ENCODE data around the gene DLAT.
"Not testable (repeated sequence)": the region's sequence is repeated elsewhere in the genome, so short reads cannot be mapped to it uniquely, and the experiment has no call there.

DLAT gene

GRCh38 chr11:112049777-112050176 is 24.6 kb downstream of the DLAT start:
- no peak for DNase-seq (ENCODE audit: low read depth, low spot score)

GRCh38 chr11:112050721-112051120 is 25.5 kb downstream of the DLAT start:
- DNase-seq (ENCODE audit: low read depth, low spot score), result no peak

DNA sequence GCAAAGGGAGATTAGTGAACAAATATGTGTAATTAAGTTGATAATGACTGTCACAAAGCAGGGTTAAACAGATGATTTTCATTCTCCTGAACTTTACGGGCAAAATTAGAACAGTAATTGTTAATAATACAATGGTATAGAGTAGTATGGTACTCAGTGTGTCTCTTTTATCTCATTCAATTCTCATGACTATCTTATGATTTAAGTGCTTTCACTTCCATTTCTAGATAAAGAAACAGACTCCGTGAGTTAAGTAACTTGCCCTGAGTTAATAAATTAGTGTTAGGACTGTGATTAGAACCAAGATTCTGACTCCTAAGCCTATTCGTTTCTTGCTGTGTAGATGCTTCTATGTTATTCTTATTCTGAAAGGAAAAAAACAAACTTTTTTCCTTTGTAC is 26.6 kb downstream of the DLAT start:
- no peak for DNase-seq (ENCODE audit: low read depth, low spot score)

- no peak for DNase-seq (ENCODE audit: low read depth, low spot score)
These were observed 32.0 kb downstream of the DLAT start for GRCh38 chr11:112057170-112057569.

DNA sequence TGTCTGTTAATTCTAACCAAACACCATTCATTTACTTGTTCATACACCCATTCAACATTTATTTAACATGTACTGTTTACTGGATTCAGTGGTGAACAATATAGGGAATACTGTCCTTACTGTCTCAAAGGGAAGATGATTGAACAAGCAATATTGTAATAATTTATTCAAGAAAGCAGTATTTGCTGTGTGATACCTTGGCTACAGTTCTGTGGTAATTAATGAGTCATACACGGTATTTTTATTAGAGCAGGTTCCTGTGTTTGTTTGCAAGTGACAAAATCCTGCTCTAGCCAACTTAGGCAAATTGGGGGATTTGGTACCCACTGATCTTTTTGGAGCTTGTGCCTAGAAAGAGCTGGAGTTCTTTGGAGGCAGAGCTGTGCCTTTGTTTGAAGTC is 32.9 kb downstream of the DLAT start:
- no peak for DNase-seq (ENCODE audit: low read depth, low spot score)

GRCh38 chr11:112062923-112063322 is 37.7 kb downstream of the DLAT start:
- DNase-seq (ENCODE audit: low read depth, low spot score), result no peak

DNA sequence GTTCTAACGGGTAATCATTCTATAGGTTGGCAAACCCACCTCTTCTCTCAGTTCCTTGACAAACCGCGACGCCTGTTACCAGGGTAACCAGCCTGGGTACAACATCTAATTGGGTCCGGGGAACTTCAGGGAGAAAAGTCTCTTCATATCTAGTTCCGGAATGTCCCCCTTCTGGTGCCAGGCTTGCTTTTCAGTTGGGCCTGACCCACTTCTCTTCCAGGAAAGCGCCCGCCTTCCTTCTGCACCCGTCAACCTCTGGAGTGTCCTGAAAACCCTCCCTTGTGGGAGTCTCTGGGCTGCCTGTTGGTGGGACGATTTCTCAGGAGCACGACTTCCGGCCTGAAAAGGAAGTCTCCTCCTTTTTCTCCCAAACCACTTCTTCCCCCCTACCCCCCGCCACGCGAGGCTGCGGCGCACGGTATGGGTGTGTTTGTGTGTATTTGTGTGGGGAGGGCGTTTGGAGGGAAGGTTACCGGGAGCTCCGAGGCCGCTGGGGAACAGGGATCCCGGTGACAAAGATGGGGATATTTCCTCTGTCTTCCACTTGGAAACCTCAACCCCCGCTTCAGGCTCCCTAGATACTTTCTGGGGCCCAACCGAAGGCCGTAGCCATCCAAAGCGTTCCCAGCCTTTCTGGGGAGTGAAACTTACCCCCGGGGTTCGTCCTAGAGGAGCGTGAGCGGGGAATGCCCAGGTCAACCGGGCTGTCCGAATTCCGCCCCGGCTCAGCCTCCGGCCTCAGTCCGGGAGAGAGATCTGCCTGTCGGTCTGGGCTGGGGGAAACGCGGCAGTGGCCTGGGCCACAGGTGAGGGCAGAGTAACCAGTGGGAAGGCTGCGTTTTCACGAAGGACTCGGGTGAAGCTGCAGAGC is 49.0 kb downstream of the DLAT start, which contains the start of the genes NKAPD1 and PIH1D2:
NKAPD1 (plus strand) TSS at position 359 of the 871 bp plus-strand sequence. CDS start 1,276 bp downstream, outside the sequence.
PIH1D2 (minus strand) TSS at position 77 of the 871 bp plus-strand sequence. CDS start 843 bp downstream, outside the sequence.
- DNase-seq (ENCODE audit: low read depth, low spot score), result peak; percentile 72

DNA sequence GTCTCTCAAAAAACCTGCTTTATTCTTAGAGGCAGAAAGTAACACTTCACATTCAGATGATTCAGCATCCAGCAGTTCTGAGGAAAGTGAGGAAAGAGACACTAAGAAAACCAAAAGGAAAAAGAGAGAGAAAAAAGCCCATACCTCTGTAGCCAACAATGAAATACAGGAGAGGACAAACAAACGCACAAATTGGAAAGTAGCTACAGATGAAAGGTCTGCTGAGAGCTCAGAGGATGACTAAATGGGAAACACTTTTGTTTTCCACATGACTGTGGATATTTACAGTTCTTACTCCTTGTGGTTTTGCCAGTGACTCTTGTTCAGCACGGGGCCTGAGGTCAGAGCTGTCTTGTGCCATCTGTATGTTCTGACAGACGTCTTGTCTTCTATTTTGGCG is 57.5 kb downstream of the DLAT start:
- no peak for DNase-seq (ENCODE audit: low read depth, low spot score)

- DNase-seq (ENCODE audit: low read depth, low spot score), result no peak
These were observed 60.7 kb downstream of the DLAT start for GRCh38 chr11:112085822-112086421.

DNA sequence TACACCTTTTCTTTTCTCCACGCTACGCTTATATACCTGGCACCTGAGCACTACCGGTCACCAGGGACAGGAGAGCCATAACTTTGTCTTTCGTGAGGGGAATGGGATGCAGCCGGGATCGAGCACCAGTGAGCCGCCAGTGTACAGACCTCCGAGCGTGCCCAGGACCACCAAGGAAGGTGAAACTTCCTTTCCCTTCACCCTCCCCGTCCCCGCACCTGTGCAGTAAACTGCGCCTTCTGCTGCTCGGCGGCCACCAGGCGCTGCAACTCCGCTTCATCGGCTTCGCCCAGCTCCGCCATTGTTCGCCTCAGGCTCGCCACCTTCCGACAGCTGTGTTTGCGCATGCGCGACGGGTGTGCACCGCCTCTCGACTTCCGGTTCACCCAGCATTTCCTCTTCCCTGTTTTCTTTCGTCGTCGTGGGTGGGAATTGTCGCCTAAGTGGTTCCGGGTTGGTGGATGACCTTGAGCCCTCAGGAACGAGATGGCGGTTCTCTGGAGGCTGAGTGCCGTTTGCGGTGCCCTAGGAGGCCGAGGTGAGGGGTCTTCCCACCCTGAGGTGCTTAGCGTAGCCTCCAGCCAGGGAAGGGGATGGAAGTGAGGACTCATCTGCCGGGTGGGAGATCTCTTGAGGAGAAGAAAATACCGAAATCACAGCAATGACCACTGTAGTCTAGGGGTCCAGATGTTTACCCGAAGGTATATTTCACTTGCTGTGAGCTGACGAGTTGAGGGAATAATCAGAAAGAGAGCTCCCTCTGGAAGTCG is 61.4 kb downstream of the DLAT start, which contains the start of the genes SDHD and TIMM8B:
SDHD (plus strand) TSS at position 452 of the 770 bp plus-strand sequence; CDS start at position 487, 35 bp downstream.
TIMM8B (minus strand) TSS at position 335 of the 770 bp plus-strand sequence; CDS start at position 302, 33 bp downstream.
- DNase-seq (ENCODE audit: low read depth, low spot score), result peak; percentile 89

GRCh38 chr11:112087212-112087611 is 62.0 kb downstream of the DLAT start:
- DNase-seq (ENCODE audit: low read depth, low spot score), result no peak

GRCh38 chr11:112095302-112095701 is 70.1 kb downstream of the DLAT start:
- not testable (repeated sequence) for DNase-seq (ENCODE audit: low read depth, low spot score)

DNA sequence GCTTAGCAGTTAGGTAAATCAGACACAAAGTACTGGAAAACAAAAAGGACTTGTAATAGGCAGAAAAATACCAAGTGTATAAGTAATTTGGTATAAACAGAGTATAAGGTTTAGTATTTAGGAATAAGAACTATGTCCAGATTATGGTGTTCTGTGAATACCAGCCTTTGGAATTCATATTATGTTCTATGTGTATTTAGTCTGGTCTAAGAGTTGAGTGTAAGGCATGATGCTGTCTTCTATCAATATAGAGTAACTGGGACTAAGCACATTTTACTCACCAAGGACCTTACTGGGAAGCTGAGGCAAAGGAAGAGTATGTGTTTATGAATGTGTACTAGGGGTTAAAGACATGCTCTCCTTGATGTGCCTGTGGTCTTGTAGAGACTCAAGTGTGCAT is 71.0 kb downstream of the DLAT start:
- no peak for DNase-seq (ENCODE audit: low read depth, low spot score)

DNA sequence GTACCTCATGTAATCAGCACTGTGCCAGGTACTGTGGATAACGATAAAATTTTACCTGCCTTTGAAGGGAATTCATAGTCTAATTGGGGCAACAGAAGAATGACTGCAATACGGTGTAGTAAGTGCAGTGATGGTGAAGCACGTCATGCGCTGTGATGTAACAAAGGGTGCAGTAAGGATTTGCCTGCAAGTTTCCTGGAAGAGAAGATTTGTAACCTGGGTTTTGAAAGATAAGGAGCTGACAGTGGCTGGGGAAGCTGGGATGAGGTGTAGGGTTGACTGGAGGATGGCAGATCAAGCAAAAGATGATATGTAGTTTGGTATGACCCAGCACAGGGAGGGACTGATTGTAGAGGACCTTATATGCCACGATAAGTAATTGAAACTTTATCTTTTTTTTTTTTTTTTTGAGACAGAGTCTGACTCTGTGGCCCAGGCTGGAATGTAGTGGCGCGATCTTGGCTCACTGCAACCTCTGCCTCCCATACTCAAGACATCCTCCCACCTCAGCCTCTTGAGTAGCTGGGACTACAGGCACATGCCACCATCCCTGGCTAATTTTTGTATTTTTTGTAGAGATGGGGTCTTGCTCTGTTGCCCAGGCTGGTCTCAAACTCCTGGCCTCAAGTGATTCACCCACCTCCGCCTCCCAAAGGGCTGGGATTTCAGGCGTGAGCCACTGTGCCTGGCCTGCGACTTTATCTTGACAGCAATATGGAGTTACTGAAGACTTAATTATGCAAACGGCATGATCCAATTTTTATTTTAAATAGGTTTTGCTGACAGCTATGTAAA is 72.7 kb downstream of the DLAT start:
- DNase-seq (ENCODE audit: low read depth, low spot score), result no peak

- no peak for DNase-seq (ENCODE audit: low read depth, low spot score)
These were observed 75.3 kb downstream of the DLAT start for GRCh38 chr11:112100462-112100861.

GRCh38 chr11:112103446-112103845 is 78.2 kb downstream of the DLAT start:
- DNase-seq (ENCODE audit: low read depth, low spot score), result no peak

DNA sequence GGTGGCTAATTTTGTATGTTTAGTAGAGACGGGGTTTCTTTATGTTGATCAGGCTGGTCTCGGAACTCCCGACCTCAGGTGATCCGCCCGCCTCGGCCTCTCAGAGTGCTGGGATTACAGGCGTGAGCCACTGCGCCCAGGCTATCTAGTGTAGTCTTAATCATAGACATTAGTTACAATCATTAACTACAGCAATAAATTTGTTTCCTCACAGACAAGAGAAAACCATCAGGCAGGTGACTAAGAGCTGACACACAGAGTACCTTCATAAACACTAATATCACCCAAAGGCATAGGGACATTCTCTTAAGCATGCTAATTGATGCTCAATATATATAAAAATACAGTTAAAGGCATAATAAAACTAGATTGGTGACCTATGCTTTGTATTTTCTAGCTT is 80.9 kb downstream of the DLAT start:
- DNase-seq (ENCODE audit: low read depth, low spot score), result no peak
